K562 (cell line): ENCODE results near the gene SKAP2. TPM values are rescaled to one million over a fixed set of nuclear protein-coding genes. Genes with fewer than 3 reads are reported as not detected.

Source experiments
- ATAC-seq: fragments of 200-7000 bp; cut with Tn5 transposase; 3 replicates; pipeline ENCODE4 v1.9.1; 2020; ENCODE audit warnings: moderate library complexity
- BruUV-seq: library from RNA; stranded (reverse); fragments of 400-500 nt; replicated peaks from 2 replicates; lab custom pipeline; 2021; lab: Mats Ljungman, UMichigan
- CTCF ChIA-PET: fragments of 300-600 bp; formaldehyde crosslinking; extraction: SDS; loops from one replicate; lab custom pipeline; 2021; ENCODE audit warnings: low intra/inter-chr PET ratio; lab: Yijun Ruan, JAX
- POLR2A ChIA-PET: fragments of 300-600, 350-650 bp; sonication (Branson Sonifier 250); formaldehyde crosslinking; extraction: SDS; loops from one replicate; lab custom pipeline; 2021; ENCODE audit warnings: antibody characterized with exemption, inconsistent platforms; lab: Yijun Ruan, JAX
- DNase-seq, 4 experiments: peaks; one replicate each; pipeline versions ENCODE4 v3.0.0 to v3.0.0-alpha.2; 2011 to 2018; ENCODE audit warnings: low spot score in 3 of 4, mixed read lengths in 3 of 4; ENCODE audit errors: extremely low read depth in 1 of 4
- FAIRE-seq: peaks from 2 replicates; lab custom pipeline; 2011; peaks lifted over from hg19 to GRCh38; lab: Jason Lieb, UNC
- H2AFZ ChIP-seq: 2 replicates; pipeline ENCODE4 v1.6.0; 2011; ENCODE audit warnings: low read depth, low read length, control low read depth, inconsistent platforms
- H3K27ac ChIP-seq: fragments of 200-600 bp; 3 replicates; pipeline ENCODE4 v1.8.0; 2011; ENCODE audit warnings: low read depth, mild to moderate bottlenecking, control low read depth, inconsistent platforms, low read length, moderate library complexity, mixed read lengths; ENCODE audit errors: extremely low read depth
- H3K27me3 ChIP-seq, 2 experiments: fragments of 300-600 bp in 1 of 2; 2 replicates in 1 of 2; 3 replicates in 1 of 2; pipeline versions ENCODE4 v1.6.0 to v1.8.0; 2011; ENCODE audit warnings: inconsistent platforms in 2 of 2, low read length in 2 of 2, mild to moderate bottlenecking in 1 of 2, mixed read lengths in 1 of 2, moderate library complexity in 1 of 2; ENCODE audit not compliant: control insufficient read depth in 2 of 2, insufficient read depth in 2 of 2
- H3K36me3 ChIP-seq: fragments of 300-600 bp; 3 replicates; pipeline ENCODE4 v1.8.0; 2011; ENCODE audit warnings: mild to moderate bottlenecking, low read length, inconsistent platforms; ENCODE audit not compliant: control insufficient read depth, insufficient read depth
- H3K4me1 ChIP-seq, 2 experiments: fragments of 200-600 bp in 1 of 2; replicated peaks in 1 of 2; 2 replicates in 1 of 2; 3 replicates in 1 of 2; pipeline versions ENCODE4 v1.5.1 to v1.8.0; 2011; ENCODE audit warnings: inconsistent platforms in 2 of 2, low read length in 2 of 2, mild to moderate bottlenecking in 1 of 2, mixed read lengths in 1 of 2, moderate library complexity in 1 of 2; ENCODE audit not compliant: control insufficient read depth in 2 of 2, insufficient read depth in 2 of 2
- H3K4me2 ChIP-seq: 2 replicates; pipeline ENCODE4 v1.6.1; 2011; ENCODE audit warnings: low read length, control low read depth, inconsistent platforms, mixed read lengths; ENCODE audit not compliant: insufficient read depth
- H3K4me3 ChIP-seq: fragments of 200-600 bp; sonication (generic), shearing (Covaris generic); 2 replicates; pipeline ENCODE4 v1.5.1; 2016; ENCODE audit warnings: control low read depth, inconsistent platforms
- H3K79me2 ChIP-seq: fragments of 200-600 bp; 3 replicates; pipeline ENCODE4 v1.8.0; 2011; ENCODE audit warnings: low read length, inconsistent platforms; ENCODE audit not compliant: control insufficient read depth, insufficient read depth
- H3K9ac ChIP-seq, 2 experiments: 2 replicates each; pipeline versions ENCODE4 v1.6.0 to v1.6.1; 2011; ENCODE audit warnings: low read depth in 2 of 2, low read length in 2 of 2, control low read depth in 1 of 2, inconsistent platforms in 1 of 2, mild to moderate bottlenecking in 1 of 2, mixed read lengths in 1 of 2; ENCODE audit not compliant: insufficient read depth in 1 of 2
- H3K9me1 ChIP-seq: one replicate; pipeline ENCODE4 v1.6.0; 2011; ENCODE audit warnings: inconsistent platforms, mild to moderate bottlenecking, low read length, moderate library complexity; ENCODE audit not compliant: control insufficient read depth, insufficient read depth
- H3K9me3 ChIP-seq: replicated peaks from 2 replicates; pipeline ENCODE4 v1.5.1; 2011; ENCODE audit warnings: low read depth, low read length, inconsistent platforms; ENCODE audit not compliant: control insufficient read depth, insufficient read depth
- H4K20me1 ChIP-seq: replicated peaks from 2 replicates; pipeline ENCODE4 v1.6.1; 2011; ENCODE audit warnings: low read length, inconsistent platforms, mixed read lengths; ENCODE audit not compliant: control insufficient read depth, insufficient read depth
- ATF4 ChIP-seq: fragments of 450-650 bp; formaldehyde crosslinking; IDR thresholded peaks from 2 replicates; pipeline ENCODE4 v1.4.0; 2022; ENCODE audit warnings: mild to moderate bottlenecking, moderate library complexity
- CAMTA2 ChIP-seq: fragments of 250-450 bp; sonication (Bioruptor Pico); conservative IDR thresholded peaks from 2 replicates; pipeline ENCODE4 v1.5.1; 2022
- HINFP ChIP-seq: fragments of 450-650 bp; conservative IDR thresholded peaks from 2 replicates; pipeline ENCODE4 v1.6.1; 2016; ENCODE audit warnings: missing genetic modification characterization, low read depth, mild to moderate bottlenecking, control low read depth, missing compliant biosample characterization
- HMGXB4 ChIP-seq: sonication (generic); formaldehyde crosslinking; IDR thresholded peaks from 2 replicates; pipeline ENCODE4 v1.8.1; 2023; ENCODE audit warnings: mild to moderate bottlenecking, missing genetic modification reagents
- ILK ChIP-seq: fragments of 450-650 bp; IDR thresholded peaks from 2 replicates; pipeline ENCODE4 v1.6.1; 2016; ENCODE audit warnings: missing genetic modification characterization, low read depth, mild to moderate bottlenecking, missing compliant biosample characterization, moderate library complexity, borderline replicate concordance
- MYC ChIP-seq, 2 experiments: fragments of 250-450 bp in 1 of 2; sonication (Bioruptor Pico) in 1 of 2; IDR thresholded peaks; 2 replicates each; pipeline versions ENCODE4 v1.5.1 to v1.6.1; 2012 to 2021; ENCODE audit warnings: low read depth in 2 of 2, borderline replicate concordance in 1 of 2, improper control_type of control experiment in 1 of 2, low read length in 1 of 2, mild to moderate bottlenecking in 1 of 2, moderate library complexity in 1 of 2
- PYGO2 ChIP-seq: fragments of 450-650 bp; IDR thresholded peaks from 2 replicates; pipeline ENCODE4 v1.6.1; 2016; ENCODE audit warnings: mild to moderate bottlenecking, missing genetic modification characterization, moderate library complexity, missing compliant biosample characterization
- RBM39 ChIP-seq: fragments of 200-400 bp; formaldehyde crosslinking; optimal IDR thresholded peaks from 2 replicates; pipeline ENCODE3; 2018; ENCODE audit warnings: low read depth, low read length
- SMAD4 ChIP-seq: fragments of 250-450 bp; sonication (Bioruptor Pico); conservative IDR thresholded peaks from 2 replicates; pipeline ENCODE4 v1.8.0; 2021; ENCODE audit warnings: inconsistent platforms, mild to moderate bottlenecking, moderate library complexity
- STAT5A ChIP-seq: IDR thresholded peaks from 2 replicates; pipeline ENCODE4 v1.6.1; 2012; ENCODE audit warnings: low read length, inconsistent platforms, borderline replicate concordance
- TAF1 ChIP-seq: IDR thresholded peaks from 2 replicates; pipeline ENCODE4 v1.6.1; 2011; ENCODE audit warnings: mild to moderate bottlenecking, low read length, moderate library complexity; ENCODE audit not compliant: insufficient read depth, control insufficient read depth, severe bottlenecking; ENCODE audit errors: extremely low read depth
- ZKSCAN1 ChIP-seq: fragments of 150-350 bp; IDR thresholded peaks from 2 replicates; pipeline ENCODE4 v1.6.1; 2016; ENCODE audit warnings: low read depth, low read length
- WGBS: fragments of 100-300 bp; shearing (Covaris generic); methylation state at CpG from one replicate; pipeline ENCODE4 v1.1.6; 2016; ENCODE audit warnings: low coverage, mixed read lengths; ENCODE audit not compliant: insufficient coverage; ENCODE audit errors: missing lambda C conversion rate; 5-methylcytosine and 5-hydroxymethylcytosine counted together
- in situ Hi-C: fragments of 300-500 bp; cut with MboI; formaldehyde crosslinking; loops from 4 replicates; pipeline ENCODE4 v1.15.0; 2018; ENCODE audit warnings: inconsistent platforms, mixed read lengths
- intact Hi-C: fragments of 100-400 bp; cut with micrococcal nuclease; formaldehyde crosslinking; loops from 2 replicates; pipeline ENCODE4 v1.14.2; 2022
- polyA plus RNA-seq, 8 experiments: library from polyadenylated mRNA; depleted of rRNA in 4 of 8; stranded (reverse) in 5 of 8; unstranded in 3 of 8; fragments of >200 nt; fragmentation: Nextera tagmentation in 2 of 8; fragmentation: Illumina TruSeq in 1 of 8; extraction: Ambion mirVana in 2 of 8; extraction: Trizol in 1 of 8; gene quantifications; 2 replicates each; pipeline versions ENCODE4 v1.2.1 to v1.2.3, GENCODE V29; 2011 to 2014; ENCODE audit warnings: inconsistent platforms in 1 of 8, missing spikeins in 1 of 8
- total RNA-seq, 7 experiments: library from RNA; depleted of rRNA in 6 of 7; stranded (reverse); fragments of >200 nt in 6 of 7; fragmentation: Illumina TruSeq in 2 of 7; extraction: Trizol in 2 of 7; gene quantifications; 2 replicates each; pipeline versions ENCODE4 v1.2.1 to v1.2.3, GENCODE V29; 2011 to 2021; ENCODE audit warnings: low replicate concordance in 1 of 7
- TF ChIP-seq, protein P1 (sequence below): sonication (generic); formaldehyde crosslinking; IDR thresholded peaks from 2 replicates; pipeline ENCODE4 v1.8.0; 2022; ENCODE audit warnings: mild to moderate bottlenecking, missing genetic modification reagents
- TF ChIP-seq, protein P2 (sequence below): fragments of 450-650 bp; IDR thresholded peaks from 2 replicates; pipeline ENCODE4 v1.6.1; 2017; ENCODE audit warnings: mild to moderate bottlenecking, moderate library complexity

The SKAP2 gene
- total and polyA plus RNA-seq, 9 of the 15 experiments (the other 6 are each of a cell fraction or from before 2014, with no cell fraction given): 4.2 to 11.7 (median 8.3) TPM

- Histone ChIP-seq H4K20me1 (no peaks in the 10 kb centered on the region), H3K9me1 (no peaks in the 10 kb centered on the region), H3K79me2 (no peaks in the 10 kb centered on the region), H3K27me3 (peaks cover 18 to 33% of the 10 kb centered on the region in 2 experiments; a peak in 4 of 5 replicates), H3K9me3 (no peaks in the 10 kb centered on the region; the same call in 1 of the 2 replicates), H3K36me3 (no peaks in the 10 kb centered on the region; the same call in 2 of the 3 replicates), H3K9ac (no peak overlapping the region; a peak in 1 of 4 replicates), H3K4me1 (peaks cover 3 to 13% of the 10 kb centered on the region in 2 experiments; a peak in 3 of 5 replicates), H3K27ac (no peak overlapping the region; the same call in 2 of the 3 replicates), H3K4me2 (no peak overlapping the region; the same call in 1 of the 2 replicates), H3K4me3 (no peak overlapping the region), H2AFZ (peak overlapping the region; percentile 49)
- peak; percentile 76 for ATAC-seq
- in situ Hi-C loops: no loop called here
- POLR2A ChIA-PET: interaction anchor here (0.6 to 0.7 kb wide), 2 partner anchors 16 to 459 kb away, joined by 3 read pairs; no protein-coding TSS in a partner anchor
- peak; percentile 75 for FAIRE-seq
- intact Hi-C loops: no loop called here
- BruUV-seq: no TSS peak
- WGBS: 9% methylated on average over 8 of the region's 8 CpGs
- DNase-seq: peak in 3 of 4 experiments; percentile 20 to 63 (median 43)
- CTCF ChIA-PET: no interaction called here
- TF ChIP-seq HMGXB4 (CRISPR knock-in tag) (no peak), PYGO2 (tag) (no peak), TAF1 (no peak), ILK (tag) (no peak), HINFP (tag) (no peak), ZKSCAN1 (no peak), MYC (IDR thresholded peaks at IDR 0.05; ENCODE audit: low read depth, low read length) (peak; percentile 12; the same call in 1 of the 2 replicates), MYC (CRISPR knock-in tag; IDR thresholded peaks at IDR 0.05; ENCODE audit: borderline replicate concordance, low read depth) (no peak), RBM39 (no peak), STAT5A (no peak), CAMTA2 (CRISPR knock-in tag) (no peak), ATF4 (CRISPR knock-in tag) (no peak), SMAD4 (CRISPR knock-in tag) (no peak)
- TF ChIP-seq, protein P1, sequence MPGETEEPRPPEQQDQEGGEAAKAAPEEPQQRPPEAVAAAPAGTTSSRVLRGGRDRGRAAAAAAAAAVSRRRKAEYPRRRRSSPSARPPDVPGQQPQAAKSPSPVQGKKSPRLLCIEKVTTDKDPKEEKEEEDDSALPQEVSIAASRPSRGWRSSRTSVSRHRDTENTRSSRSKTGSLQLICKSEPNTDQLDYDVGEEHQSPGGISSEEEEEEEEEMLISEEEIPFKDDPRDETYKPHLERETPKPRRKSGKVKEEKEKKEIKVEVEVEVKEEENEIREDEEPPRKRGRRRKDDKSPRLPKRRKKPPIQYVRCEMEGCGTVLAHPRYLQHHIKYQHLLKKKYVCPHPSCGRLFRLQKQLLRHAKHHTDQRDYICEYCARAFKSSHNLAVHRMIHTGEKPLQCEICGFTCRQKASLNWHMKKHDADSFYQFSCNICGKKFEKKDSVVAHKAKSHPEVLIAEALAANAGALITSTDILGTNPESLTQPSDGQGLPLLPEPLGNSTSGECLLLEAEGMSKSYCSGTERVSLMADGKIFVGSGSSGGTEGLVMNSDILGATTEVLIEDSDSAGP (CRISPR knock-in tag): no peak
- TF ChIP-seq, protein P2, sequence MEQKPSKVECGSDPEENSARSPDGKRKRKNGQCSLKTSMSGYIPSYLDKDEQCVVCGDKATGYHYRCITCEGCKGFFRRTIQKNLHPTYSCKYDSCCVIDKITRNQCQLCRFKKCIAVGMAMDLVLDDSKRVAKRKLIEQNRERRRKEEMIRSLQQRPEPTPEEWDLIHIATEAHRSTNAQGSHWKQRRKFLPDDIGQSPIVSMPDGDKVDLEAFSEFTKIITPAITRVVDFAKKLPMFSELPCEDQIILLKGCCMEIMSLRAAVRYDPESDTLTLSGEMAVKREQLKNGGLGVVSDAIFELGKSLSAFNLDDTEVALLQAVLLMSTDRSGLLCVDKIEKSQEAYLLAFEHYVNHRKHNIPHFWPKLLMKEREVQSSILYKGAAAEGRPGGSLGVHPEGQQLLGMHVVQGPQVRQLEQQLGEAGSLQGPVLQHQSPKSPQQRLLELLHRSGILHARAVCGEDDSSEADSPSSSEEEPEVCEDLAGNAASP: no peak
Measured at GRCh38 chr7:26618898-26619297, 245.5 kb downstream of the SKAP2 start.
